Fibroblast of gingiva (primary cell): ENCODE results near the gene ICAM5.
"Not testable (repeated sequence)": the region's sequence is repeated elsewhere in the genome, so short reads cannot be mapped to it uniquely, and the experiment has no call there.

ENCODE experiments used
- DNase-seq: peaks from one replicate; pipeline ENCODE4 v3.0.0-alpha.2; 2011; ENCODE audit warnings: low read depth

Gene ICAM5

DNA sequence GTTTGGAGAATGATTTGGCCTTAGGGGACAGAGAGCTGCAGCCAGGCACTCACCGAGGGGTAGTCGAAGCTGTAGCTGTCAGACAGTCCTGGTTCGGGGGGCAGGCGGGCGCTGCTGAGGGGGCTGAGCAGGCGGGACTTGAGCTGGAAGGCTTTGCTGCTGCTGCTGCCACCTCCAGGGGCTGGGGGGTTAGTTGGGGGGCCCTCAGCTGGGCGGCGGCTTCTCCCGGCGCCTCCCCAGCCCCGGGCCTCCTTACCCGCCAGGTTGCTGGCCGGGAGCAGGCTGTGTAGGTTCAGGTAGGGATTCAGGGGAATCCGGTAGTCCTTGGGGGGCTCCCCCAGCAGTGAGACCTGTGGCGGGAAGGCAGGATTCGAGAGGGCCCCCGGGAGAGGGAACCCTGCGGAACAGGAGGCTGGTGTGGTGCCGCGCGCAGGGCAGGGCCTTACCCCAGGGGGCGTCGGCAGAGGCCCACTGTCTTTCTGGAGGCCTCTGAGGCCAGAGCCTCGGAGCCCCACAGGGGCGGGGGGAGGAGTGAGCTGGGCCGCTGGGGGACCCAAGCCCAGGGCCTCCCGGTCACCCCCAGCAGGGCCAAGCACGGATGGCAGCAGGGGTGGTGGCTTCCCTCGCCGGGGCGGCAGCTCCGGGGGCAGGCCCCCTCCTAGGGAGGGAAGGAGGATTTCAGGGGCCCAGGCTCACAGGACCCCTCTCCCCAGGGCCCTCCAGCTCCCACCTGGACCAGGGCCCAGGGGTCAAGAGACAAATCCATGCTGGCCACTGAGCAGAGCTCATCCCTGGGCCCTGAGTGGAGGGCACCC is 31.1 kb downstream of the ICAM5 start:
- no peak for DNase-seq

DNA sequence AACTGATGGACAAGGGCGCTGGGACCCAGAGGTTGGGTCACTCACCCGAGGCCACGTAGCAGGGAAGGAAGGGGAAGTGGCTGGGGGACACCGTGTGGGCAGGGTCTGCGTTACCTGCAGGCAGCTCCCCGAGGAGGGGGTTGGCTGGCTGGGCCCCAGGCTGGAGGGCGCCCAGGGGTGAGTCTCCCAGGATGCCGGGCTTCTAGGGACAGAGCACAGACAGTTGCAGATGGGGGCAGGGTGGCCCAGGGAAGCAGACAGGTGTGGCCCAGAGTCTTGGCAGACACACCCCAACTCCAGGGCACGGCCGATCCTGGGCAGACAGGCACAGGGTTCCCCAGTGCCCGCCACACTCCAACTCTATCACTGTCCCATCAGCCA is 31.7 kb downstream of the ICAM5 start:
- no peak for DNase-seq

DNA sequence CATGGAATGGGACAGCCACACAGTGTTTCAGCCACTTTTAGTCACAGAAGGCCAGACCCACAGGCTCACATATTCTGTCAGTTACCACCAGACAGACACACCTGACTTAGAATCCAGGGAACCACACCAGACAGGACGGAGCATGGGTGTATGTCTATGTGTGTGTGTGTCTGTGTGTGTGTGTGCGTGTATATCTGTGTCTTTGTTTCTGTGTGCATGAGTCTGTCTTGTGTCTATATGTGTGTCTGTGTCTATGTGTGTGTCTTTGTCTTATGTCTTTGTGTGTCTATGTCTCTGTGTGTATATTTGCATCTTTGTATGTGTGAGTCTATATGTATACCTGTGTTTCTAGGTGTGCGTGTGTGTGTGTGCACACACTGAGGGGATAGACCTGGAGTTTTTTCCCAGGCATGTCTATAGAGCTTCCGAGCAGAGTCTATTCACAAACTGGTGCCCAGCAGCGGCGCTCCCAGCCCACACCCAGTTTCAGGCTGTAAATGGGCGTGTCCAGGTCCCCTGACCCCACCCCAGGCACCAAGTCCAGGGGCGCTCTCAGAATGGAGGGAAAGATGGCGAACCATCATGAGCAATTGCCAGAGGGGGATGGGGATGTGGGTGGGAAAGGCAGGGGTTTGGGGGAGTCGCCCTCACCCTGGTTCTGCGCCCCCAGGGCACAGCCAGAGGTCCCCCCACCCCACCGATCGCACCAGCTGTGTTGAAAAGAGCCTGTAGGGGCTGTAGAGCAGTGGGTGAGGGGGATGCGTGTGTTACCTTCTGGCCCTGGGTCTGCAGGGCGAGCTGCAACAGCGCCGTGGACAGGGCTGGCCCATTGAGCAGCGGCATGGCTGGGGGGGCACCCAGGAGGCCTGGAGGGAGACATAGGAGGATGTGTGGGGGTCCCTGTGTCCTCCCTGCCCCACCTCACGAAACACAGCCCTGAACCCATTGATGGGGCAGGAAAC is 32.4 kb downstream of the ICAM5 start:
- no peak for DNase-seq

DNA sequence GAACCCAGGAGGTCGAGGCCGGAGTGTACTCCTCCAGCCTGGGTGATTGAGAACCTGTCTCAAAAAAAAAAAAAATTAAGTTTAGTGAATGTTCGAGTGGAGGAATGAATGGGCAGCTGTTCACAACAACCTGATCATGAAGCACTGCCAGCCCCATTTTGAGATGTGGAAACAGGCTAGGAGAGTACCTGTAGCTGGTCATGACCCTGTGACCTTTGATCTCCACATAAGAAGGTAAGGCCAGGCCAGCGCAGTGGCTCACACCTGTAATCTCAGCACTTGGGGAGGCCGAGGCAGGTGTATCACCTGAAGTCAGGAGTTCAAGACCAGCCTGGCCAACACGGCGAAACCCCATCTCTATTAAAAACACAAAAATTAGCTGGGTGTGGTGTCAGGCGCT is 36.0 kb downstream of the ICAM5 start:
- no peak for DNase-seq

DNA sequence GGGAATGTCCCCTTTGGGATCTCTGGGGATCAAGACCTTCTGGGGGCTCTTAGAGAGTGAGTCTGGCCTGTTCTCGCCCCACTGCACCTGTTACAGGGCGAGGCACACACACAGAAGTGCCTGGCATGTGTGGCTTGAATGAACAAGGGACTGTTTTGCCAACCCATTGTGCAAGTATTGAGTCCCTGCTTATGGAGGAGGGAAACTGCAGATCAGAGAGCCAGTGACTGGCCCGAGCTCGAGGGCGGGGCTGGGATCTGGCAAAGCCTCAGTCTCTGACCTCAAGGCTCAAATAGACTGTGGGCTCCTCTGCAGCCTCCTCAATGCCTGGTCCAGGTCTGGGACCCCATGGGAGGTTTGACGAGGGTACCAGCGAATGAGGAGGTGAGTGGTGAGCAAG is 38.0 kb downstream of the ICAM5 start:
- DNase-seq = no peak

DNA sequence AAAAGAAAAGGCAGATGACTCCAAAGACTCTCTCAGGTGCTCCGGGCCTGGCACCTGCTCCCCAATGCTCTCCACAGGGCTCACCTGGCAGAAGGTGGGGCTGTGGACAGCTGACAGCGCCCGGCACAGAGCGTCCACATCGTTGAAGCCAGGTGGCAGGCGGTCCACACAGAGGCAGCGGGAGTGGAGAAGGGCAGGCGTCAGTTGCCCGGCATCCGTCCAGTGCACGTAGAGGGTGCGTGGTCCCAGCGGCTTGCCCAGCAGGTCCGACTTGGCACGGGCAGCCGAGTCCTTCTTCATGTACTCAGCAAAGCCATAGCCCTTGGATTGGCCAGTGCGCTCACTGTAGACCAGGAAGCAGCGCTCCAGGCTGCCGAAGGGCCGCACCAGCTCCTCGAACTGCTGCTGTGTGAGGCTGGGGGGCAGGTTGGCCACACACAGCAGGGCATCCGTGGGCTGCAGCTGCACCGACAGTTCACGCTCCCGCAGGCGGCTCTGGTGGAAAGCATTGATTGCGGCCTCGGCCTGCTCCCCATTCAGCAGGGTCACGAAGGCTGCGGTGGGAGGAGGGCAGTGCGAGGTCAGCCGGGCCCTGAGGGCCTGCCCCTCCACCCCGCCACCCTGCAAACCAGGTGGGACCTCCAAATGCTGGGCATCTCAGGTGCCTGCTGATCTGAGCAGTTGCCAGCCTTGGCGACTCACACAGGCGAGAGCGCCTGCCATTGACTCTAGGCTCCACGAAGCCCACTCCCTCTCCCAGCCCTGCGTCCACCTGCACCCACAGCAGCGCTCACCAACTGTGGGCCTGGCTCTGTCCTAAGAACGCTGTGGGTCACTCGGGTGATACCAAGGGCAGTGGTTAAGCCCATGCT is 39.0 kb downstream of the ICAM5 start:
- DNase-seq = no peak

DNA sequence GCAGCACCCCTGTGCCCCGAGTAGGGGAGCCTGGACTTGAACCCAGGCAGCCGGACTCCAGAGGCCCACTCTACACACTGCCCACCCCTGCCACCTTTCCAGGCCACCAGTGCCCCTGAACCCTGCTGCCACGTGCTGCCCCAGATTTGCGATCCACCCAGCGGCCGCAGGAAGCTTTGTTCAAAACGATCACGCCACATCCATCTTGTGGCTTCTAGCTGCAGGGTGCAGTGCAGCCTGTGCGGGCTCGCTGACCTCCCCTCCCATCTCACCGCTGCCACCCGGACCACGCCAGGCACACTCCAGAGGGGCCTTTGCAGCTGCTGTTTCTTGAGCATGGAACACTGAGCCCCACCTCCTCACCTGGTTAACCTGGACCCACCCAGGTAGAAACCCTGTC is 39.8 kb downstream of the ICAM5 start:
- no peak for DNase-seq

DNA sequence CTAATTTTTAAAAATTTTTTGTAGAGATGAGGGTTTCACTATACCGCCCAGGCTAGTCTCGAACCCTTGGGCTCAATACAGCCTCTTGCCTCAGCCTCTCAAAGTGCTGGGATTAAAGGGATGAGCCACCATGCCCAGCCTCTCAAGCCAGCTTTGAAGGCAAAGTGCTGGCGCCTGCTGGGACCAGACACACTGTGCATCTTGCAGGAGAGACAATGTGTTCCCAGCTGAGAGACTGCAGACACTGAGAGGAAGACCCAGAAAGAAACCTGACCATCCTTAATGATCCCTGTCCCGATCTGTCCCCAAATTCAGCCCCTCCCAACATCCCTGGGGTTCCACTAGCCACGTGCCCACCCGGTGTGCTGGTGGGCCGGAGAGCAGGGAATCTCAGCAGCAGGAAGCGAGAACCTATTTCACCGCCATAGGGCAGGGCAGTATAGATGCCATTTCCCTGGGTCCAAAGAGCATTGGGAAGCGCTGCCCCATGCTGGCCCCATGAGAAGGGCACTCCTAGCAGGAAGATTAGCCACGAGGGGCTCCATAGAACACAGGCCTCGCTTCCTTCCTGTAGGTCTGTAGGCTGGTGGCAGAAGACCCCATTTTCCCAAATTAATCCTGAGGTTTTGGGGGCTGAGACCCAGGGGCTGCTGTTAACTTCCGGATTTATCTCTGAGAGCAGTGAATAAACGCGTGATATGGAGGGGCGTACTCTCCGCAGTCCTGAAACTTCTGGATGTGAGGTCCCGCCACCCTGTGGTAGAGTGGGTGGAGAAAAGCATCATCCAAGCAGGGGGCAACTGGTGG is 42.6 kb downstream of the ICAM5 start:
- DNase-seq = no peak

DNA sequence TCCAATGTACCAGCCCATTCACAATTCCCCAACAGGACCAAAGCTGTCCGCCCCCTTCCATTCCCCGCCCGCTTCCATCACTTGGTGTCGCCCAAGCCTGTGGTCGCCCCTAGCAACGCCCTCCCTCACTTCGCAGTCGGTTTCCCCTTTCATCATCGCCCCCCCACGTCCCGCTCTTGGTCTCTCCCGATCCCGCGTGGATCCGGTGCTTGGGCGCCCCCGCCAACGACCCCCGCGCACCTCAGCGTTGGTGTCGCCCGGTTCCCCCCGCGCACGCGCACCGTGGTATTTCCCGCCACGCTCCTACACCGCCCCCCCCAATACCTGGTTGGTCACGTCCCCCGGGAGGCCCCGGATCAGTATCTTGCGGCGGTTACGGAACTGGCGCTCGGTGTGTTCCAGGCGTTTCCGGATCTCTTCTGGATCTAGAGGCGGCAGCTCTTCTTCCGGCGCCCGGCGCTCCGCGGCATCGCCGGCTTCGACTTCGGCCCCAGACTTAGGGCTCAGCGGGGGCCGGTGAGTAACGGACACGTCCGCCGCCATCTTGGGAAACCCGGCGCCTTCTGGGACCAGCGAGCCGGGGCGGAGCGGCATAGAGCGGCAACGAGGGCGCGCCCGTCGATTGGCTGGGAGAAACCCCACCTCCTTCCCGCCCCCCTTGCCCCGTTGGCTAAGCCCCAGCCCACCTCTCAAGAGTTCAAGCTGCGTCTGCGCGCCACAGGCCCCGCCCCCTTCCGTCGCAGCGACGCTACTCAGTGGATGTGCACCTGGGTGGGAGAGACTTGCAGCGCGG is 43.4 kb downstream of the ICAM5 start, which contains the start of gene RAVER1:
RAVER1 (minus strand) TSS at position 565 of the 793 bp plus-strand sequence; CDS start at position 543, 22 bp downstream.
- DNase-seq = peak; percentile 97

DNA sequence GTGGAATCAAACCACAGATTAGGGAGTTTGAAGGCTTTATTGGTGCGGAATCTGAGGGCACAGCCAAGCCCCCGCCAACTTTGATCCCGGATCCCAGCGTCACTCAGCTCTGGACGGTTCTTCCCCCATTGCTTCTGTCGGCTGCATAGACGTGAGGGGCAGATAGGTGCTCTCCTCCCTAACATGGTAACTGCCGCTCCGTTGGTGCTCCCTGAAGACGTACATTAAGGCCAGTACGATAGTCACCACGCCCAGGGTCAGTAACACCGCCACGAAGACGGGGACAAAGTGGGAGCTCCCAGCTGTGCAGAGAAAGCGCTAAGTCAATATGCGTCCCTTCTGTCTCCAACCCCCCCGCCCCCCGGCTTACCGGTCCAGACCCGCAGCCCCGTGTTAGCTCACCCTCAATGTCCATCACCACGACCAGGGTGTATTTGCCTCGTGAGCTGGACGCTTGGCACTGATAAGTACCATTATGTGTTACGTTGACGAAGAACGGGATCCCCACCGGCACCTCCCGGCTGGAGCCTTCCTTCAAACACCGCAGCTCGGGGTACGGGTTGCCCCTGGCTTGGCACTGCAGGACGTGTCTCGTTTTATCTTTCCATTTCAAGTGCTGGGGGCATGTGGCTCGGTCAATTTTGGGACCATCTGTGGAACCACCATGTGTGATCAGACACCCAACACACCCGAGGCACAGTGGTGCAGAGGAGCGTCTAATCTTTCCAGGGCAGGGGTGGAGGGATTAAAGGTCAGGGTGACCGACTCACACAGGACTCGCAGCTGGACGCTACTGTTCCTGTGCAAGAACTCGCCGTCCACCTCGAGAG is 44.2 kb downstream of the ICAM5 start:
- no peak for DNase-seq

DNA sequence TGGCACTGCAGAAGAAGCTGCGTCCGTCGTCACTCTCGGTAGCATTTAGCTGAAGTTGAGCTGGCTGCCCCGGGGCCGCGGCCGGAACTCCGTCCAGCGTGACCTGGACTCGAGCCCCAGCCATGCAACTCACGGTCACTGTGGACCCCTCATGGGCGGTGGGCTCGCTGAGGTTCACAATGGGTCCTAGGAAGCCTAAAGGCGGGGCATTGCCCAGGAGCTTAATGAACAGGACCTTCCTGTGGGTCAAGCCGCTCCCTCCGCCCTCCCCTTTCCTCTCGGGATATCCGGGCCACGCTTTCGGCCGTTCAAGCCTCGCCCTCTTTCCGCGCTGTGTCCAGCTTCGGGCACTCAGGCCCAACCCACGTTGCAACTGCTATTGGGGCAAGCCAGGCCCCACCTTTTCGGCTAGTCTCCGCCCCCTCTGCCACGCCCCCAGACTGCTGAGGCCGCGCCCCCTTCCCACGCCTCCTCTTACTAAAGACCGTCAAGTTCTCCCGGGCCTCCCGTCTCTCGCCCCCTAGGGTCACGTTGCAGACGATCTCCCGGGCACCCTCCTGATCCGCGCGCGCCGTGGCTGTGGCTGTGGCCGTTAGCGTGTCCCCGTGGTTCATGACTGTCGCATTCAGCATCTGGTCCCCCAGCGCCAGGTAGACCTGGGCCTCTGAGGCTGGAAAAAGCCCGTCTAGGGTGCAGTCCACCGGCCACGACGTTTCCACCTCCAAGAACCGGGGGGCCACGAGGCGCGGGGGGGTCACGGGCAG is 45.0 kb downstream of the ICAM5 start:
- peak; percentile 96 for DNase-seq

DNA sequence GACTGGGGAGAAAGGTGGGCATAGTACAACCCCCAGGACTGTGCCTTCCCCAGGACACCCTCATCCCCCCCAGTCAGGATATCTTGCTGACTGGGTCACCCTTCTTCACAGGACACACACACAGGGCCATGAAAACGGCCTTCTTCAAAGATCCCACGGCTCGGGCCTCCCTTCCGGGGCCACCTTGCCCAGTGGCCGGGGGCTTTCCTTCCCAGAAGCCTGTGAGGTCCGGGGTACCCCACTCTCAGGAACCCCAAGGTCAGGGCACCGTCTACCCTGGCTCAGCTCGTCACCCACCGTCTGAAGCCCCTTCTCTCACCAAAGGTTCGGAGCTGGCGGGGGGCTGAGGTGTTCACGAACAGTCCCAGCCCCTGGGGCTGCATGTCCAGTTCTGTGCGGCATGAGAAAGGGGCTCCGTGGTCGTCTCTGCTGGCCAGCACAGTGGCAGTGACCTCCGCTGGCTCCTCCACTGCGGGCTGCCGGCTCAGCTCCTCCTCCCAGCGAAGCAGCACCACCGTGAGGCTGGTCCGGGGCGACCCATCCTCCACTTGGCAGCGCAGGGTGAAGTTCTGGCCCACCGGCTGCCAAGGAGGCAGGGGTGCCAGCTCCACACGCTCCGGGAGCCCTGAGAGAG is 45.7 kb downstream of the ICAM5 start:
- no peak for DNase-seq

DNA sequence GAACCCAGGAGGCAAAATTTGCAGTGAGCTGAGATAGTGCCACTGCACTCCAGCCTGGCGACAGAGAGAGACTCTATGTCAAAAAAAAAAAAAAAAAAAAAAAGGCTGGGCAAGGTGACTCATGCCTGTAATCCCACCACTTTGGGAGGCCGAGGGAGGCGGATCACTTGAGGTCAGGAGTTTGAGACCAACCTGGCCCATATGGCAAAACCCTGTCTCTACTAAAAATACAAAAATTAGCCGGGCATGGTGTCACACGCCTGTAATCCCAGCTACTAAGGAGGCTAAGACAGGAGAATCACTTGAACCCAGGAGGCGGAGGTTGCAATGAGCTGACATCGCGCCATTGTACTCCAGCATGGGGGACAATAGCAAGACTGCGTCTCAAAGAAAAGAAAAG is 47.0 kb downstream of the ICAM5 start:
- DNase-seq = not testable (repeated sequence)

DNA sequence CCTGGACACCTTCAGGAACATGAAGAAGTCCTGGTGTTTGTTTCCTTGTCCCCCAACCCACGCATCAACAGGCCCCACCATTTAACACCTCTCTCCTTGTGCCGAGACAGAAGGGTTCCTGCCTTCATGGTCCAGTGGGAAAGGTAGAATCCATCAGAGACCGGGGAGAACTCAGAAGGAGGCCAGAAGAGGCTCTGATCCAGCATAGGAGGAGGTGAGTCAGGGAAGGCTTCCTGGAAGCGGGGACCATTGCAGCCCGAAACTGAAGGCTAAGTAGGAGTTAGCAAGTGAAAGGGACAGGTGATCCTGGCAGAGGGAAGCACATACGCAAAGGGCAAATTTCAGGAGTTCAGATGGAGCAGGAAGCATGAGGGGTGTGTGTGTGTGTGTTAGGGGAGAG is 49.2 kb downstream of the ICAM5 start:
- DNase-seq = no peak

DNA sequence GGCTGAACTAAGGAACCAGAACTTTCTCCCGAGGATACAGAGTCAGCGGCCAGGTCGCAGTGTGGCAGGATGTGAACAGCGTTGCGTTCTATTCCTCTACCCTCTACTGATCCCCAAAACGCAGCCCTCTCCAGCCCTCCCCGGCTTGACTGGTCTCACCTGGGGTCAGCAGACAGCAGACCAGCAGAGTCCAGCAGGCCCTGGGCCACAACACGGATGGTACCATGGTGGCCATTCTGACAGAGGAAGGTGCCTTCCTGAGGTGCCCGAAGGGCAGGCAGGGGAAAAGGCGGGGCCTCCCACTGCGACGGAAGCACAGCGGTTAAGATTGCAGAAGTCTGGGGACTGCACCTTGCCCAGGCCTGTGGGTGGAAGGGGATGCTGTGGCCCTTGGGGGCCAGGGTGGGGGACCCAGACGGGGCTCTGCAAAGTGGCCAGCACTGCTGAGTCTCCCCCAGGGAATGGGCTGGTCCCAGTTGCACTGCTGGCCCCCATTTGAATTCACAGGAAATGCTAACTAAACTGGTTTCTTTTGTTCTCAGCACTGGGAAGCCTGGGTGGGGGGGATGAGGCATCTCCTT is 49.7 kb downstream of the ICAM5 start, which contains the start of gene ICAM3:
ICAM3 (minus strand) TSS at position 245 of the 581 bp plus-strand sequence; CDS start at position 235, 10 bp downstream.
- no peak for DNase-seq

DNA sequence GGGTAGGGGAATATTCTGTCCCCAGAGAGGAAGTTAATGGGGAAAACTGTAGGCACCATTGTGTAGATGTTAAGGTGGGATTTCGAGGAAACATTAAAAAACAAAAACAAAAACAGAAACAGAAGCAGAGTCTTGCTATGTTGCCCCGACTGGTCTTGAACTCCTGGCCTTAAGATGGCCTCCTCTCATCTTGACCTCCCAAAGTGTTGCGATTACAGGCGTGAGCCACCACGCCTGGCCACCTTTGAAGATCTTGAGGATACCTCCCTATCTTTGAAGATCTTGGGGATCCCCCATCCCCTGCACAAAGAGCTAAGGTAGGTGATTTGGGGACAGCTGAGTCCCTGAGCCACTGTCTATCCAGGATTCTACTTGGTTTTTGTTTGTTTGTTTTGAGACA is 50.2 kb downstream of the ICAM5 start:
- no peak for DNase-seq

DNA sequence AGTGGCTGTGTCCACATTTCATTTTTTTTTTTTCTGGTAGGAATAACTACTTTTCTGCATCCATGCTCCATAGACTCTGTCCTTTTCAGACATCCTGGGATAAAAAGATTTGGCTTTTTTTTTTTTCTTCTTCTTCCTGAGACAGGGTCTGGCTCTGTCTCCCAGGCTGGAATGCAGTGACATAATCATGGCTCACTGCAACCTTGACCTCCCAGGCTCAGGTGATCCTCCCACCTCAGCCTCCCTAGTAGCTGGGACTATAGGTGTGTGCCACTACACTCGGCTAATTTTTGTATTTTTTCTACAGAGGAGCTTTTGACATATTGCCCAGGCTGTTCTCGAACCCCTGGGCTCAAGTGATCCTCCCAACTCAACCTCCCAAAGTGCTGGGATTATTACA is 53.7 kb downstream of the ICAM5 start:
- no peak for DNase-seq

DNA sequence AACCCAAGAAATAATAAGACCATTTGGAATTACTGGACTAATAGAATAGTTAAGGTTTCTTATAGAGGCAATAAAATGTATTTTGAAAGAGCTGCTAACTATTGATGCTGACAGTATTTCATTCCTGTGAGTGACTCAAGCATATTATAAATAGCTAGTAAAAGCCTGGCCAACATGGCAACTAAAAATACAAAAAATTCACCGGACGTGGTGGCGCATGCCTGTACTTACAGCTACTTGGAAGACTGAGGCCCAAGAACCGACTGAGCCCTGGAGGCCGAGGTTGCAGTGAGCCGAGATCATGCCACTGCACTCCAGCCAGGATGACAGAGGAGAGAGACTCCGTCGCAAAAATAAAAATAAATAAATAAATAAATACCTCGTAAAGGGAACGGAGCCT is 55.0 kb downstream of the ICAM5 start:
- no peak for DNase-seq
